ENCODE measurements around the gene MLIP. TPM values are rescaled to one million over a fixed set of nuclear protein-coding genes. Genes with fewer than 3 reads are reported as not detected.

The MLIP gene, protein sequence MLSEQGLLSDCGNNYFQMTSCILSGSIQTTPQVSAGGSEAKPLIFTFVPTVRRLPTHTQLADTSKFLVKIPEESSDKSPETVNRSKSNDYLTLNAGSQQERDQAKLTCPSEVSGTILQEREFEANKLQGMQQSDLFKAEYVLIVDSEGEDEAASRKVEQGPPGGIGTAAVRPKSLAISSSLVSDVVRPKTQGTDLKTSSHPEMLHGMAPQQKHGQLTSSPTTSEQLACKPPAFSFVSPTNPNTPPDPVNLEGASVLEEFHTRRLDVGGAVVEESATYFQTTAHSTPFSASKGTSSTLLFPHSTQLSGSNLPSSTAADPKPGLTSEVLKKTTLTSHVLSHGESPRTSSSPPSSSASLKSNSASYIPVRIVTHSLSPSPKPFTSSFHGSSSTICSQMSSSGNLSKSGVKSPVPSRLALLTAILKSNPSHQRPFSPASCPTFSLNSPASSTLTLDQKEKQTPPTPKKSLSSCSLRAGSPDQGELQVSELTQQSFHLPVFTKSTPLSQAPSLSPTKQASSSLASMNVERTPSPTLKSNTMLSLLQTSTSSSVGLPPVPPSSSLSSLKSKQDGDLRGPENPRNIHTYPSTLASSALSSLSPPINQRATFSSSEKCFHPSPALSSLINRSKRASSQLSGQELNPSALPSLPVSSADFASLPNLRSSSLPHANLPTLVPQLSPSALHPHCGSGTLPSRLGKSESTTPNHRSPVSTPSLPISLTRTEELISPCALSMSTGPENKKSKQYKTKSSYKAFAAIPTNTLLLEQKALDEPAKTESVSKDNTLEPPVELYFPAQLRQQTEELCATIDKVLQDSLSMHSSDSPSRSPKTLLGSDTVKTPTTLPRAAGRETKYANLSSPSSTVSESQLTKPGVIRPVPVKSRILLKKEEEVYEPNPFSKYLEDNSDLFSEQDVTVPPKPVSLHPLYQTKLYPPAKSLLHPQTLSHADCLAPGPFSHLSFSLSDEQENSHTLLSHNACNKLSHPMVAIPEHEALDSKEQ
- 5.0 TPM for total RNA-seq

DNA sequence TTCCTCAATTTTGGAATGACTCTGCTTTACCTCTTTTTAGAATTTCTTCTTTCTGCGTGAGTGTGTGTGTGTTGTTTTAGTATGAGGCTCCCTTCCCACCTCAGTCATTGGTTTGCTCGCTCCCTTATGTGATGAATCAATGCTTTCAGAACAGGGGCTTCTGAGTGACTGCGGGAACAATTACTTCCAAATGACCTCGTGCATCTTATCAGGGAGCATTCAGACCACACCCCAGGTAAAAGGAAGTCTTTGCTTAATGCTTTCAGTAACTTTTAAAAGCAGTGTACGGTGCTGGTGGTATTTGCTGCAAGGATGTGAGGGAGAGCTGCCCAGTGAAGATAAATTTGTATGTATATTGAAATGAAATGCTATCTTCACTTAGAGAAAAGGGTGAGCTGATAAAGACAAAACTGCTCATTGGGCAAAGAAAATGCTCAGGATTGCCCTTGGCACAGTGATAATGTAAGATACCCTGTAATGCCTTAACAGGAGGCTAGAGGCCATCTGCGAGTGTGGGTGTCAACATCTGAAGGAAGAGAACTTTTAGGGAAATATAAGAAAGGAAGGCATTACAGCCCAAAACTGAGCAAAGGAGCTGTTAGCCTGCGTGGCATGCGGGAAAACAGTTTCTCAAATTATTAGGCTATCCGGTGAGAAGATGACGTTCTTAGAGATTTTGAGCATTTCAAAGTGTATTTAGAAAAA, at the start of gene MLIP:
MLIP (plus strand) TSS at position 103 of the 705 bp plus-strand sequence; CDS start at position 140, 37 bp downstream.

DNA sequence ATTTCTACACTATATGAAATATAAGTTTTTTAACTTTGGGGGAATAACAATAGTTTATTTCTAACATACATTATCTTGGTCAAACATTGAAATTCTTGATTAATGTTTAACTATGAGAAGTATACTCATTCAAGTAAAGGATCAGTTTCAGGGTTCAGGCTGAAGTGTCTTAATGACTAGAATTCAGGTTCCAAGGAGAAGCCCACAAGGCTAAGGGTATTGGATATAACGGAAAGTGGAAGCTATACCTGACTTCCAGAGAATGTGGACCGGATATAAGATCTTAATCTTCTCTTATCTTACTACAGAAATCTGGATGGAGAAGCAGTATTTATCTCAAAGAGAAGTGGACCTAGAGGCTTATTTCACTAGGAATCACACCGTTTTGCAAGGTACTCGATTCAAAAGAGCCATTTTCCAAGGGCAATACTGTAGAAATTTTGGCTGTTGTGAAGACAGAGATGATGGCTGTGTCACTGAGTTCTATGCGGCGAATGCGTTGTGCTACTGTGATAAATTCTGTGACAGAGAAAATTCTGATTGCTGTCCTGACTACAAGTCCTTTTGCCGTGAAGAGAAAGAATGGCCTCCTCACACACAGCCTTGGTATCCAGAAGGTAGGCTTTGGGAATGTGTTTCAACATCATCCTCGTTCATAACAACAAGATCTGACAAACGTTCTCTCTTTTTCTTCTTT, 197.2 kb downstream of the MLIP start, which contains the start of gene TINAG:
TINAG (plus strand) TSS at position 153 of the 697 bp plus-strand sequence; CDS start at position 263, 110 bp downstream.

Other genes starting within 250 kb of the MLIP start
- 17.2 TPM for gene TINAG, start 197.0 kb downstream of the MLIP start, total RNA-seq